ENCODE measurements around the gene IRX6. TPM values are rescaled to one million over a fixed set of nuclear protein-coding genes. Genes with fewer than 3 reads are reported as not detected.

IRX6 gene
- total RNA-seq, 1 donor from 2014 or later, result 13.0 TPM

GRCh38 chr16:55279598-55279997 lies 44.4 kb upstream of the IRX6 start:
- H3K4me3 ChIP-seq, result no peak overlapping the region
- intact Hi-C loops (cut with micrococcal nuclease), result no loop called here
- H3K27me3 ChIP-seq (ENCODE audit: low read depth), result peaks cover 42% of the 10 kb centered on the region
- H3K4me1 ChIP-seq, result no peaks in the 10 kb centered on the region
- no peak overlapping the region for H3K27ac ChIP-seq (replicated peaks)
- no peaks in the 10 kb centered on the region for H3K36me3 ChIP-seq
- no peak for TF ChIP-seq CTCF (IDR thresholded peaks at IDR 0.05; ENCODE audit: borderline replicate concordance)
- H3K9me3 ChIP-seq (replicated peaks), result no peaks in the 10 kb centered on the region
- DNase-seq, result no peak

GRCh38 chr16:55280587-55280986 lies 43.4 kb upstream of the IRX6 start:
- Histone ChIP-seq H3K36me3 (no peaks in the 10 kb centered on the region), H3K27ac (replicated peaks) (no peak overlapping the region), H3K4me3 (no peak overlapping the region), H3K4me1 (no peaks in the 10 kb centered on the region), H3K27me3 (ENCODE audit: low read depth) (peaks cover 42% of the 10 kb centered on the region), H3K9me3 (replicated peaks) (no peaks in the 10 kb centered on the region)
- no peak for TF ChIP-seq CTCF (IDR thresholded peaks at IDR 0.05; ENCODE audit: borderline replicate concordance)
- no peak for DNase-seq
- intact Hi-C loops (cut with micrococcal nuclease), result no loop called here

GRCh38 chr16:55282441-55282840 lies 41.6 kb upstream of the IRX6 start:
- intact Hi-C loops (cut with micrococcal nuclease), result no loop called here
- Histone ChIP-seq H3K4me1 (no peaks in the 10 kb centered on the region), H3K27ac (replicated peaks) (no peak overlapping the region), H3K36me3 (no peaks in the 10 kb centered on the region), H3K4me3 (no peak overlapping the region), H3K27me3 (ENCODE audit: low read depth) (peaks cover 42% of the 10 kb centered on the region), H3K9me3 (replicated peaks) (peaks cover 5% of the 10 kb centered on the region)
- TF ChIP-seq CTCF (IDR thresholded peaks at IDR 0.05; ENCODE audit: borderline replicate concordance), result no peak
- no peak for DNase-seq

GRCh38 chr16:55283812-55284717 lies 39.9 kb upstream of the IRX6 start:
- H3K4me3 ChIP-seq, result no peak overlapping the region
- peaks cover 20% of the 10 kb centered on the region for H3K9me3 ChIP-seq (replicated peaks)
- H3K36me3 ChIP-seq, result no peaks in the 10 kb centered on the region
- peaks cover 42% of the 10 kb centered on the region for H3K27me3 ChIP-seq (ENCODE audit: low read depth)
- H3K27ac ChIP-seq (replicated peaks), result no peak overlapping the region
- no peak for DNase-seq
- no peak for TF ChIP-seq CTCF (IDR thresholded peaks at IDR 0.05; ENCODE audit: borderline replicate concordance)
- no peaks in the 10 kb centered on the region for H3K4me1 ChIP-seq
- intact Hi-C loops (cut with micrococcal nuclease), result no loop called here

GRCh38 chr16:55284718-55285099 lies 39.3 kb upstream of the IRX6 start:
- no peak for DNase-seq
- Histone ChIP-seq H3K9me3 (replicated peaks) (peaks cover 20% of the 10 kb centered on the region), H3K4me1 (no peaks in the 10 kb centered on the region), H3K36me3 (no peaks in the 10 kb centered on the region), H3K27ac (replicated peaks) (no peak overlapping the region), H3K27me3 (ENCODE audit: low read depth) (peaks cover 36% of the 10 kb centered on the region), H3K4me3 (no peak overlapping the region)
- TF ChIP-seq CTCF (IDR thresholded peaks at IDR 0.05; ENCODE audit: borderline replicate concordance), result no peak
- intact Hi-C loops (cut with micrococcal nuclease), result no loop called here
